ENCODE data around the gene LASP1.
"Not testable (repeated sequence)": the region's sequence is repeated elsewhere in the genome, so short reads cannot be mapped to it uniquely, and the experiment has no call there.

Gene LASP1

DNA sequence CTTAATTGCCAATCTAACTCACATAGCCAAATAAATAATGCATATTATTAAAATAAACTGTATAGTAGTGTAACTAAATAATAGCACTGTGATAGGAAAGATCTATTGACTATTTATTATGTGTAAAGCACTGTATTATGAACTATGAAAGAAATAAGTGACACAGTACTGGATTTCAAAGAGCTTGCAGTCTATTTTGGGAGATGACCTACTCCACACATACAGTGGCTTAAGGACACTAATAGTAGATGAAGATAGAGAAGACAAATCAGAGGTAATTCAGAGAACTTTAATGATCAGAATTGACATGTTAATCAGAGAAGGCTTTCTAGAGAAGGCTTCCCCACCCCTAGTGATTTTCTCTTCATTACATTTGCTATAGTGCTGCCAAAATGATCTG is 70.1 kb downstream of the LASP1 start:
- no peak for DNase-seq (ENCODE audit: low read depth)

DNA sequence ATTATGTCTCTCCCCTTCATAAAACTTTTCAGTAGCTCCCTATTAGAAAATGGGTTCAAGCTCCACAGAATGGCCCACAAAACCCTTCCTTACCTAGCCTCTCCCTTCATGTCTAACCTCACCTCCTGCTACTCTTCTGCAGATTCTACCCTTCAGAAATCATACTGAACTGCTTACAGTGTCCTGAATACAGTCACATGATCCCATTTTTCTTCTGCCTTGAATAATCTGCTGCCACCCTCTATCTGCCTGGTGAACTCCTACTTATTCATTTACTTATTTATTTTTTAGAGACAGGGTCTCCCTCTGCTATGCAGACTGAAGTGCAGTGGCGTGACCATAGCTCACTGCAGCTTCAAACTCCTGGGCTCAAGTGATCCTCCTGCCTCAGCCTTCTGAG is 70.5 kb downstream of the LASP1 start:
- DNase-seq (ENCODE audit: low read depth), result no peak

DNA sequence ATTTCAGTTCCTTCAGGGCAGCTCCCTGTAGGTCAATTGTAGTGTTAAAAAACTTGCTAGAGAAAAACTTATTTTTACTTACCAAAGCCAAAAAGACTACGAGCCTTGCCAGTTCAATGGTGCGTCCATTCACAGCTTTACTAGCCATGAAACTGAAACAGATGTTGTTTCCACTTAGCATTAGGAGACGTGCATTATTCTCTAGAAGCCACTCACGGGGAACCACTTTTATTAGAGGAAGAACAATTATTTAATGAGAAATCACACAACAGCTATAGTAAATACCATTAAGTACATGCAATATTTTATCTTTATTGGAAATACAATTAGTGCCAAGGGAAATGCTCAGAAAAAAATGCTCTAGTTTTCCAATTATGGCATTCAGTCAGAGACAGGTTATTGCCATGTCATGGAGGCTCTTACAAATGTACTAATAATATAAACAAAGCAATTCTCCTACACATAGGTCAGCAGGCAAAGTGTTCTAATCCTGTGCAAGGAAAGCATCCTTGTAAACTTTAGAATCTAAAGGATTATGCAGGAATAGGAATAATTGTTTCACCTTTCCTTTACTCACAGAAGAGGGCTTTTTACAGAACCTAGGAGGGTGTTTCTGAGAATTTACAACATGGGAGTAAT is 73.0 kb downstream of the LASP1 start:
- DNase-seq (ENCODE audit: low read depth), result no peak

DNA sequence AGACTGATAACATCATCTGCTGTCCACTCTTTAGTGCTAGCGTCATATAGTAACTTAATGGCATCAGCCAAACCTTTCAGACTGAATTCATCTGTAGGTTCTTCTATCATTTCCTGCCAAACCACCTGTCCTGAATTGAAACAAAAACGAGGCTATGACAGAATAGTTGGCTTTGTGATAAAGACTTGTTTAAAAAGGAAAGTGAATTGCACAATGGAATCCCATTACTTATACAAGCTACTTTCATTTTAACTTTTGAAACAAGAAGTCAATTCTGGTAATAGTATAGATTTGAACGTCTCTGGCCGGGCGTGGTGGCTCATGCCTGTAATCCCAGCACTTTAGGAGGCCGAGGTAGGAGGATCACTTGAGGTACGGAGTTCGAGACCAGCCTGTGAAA is 73.7 kb downstream of the LASP1 start:
- DNase-seq (ENCODE audit: low read depth), result no peak

DNA sequence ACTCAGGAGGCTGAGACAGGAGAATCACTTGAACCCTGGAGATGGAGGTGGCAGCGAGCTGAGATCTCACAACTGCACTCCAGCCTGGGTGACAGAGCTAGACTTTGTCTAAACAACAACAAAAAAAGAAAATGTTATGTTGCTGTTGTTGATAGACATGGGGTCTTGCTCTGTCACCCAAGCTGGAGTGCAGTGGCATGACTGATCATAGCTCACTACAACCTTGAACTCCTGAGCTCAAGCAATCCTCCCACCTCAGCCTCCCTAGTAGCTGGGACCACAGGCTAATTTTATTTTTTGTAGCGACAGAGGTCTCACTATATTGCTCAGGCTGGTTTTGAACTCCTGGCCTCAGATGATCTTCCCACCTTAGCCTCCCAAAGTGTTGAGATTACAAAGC is 77.3 kb downstream of the LASP1 start:
- DNase-seq (ENCODE audit: low read depth), result no peak

DNA sequence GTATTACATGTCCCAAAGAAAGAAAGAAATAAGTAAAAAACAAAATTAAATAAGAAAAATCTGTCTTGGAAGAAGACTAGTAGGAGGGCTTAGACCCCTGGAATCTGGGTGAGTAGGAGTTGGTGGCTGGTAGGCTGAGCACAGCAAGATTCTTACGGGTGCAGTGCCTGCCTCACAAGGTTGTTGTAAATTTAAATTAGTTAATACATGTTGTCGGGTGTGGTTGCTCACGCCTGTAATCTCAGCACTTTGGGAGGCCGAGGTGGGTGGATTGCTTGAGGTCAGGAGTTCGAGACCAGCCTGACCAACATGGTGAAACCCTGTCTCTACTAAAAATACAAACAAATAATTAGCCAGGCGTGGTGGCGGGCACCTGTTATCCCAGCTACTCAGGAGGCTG is 83.9 kb downstream of the LASP1 start:
- DNase-seq (ENCODE audit: low read depth), result not testable (repeated sequence)

DNA sequence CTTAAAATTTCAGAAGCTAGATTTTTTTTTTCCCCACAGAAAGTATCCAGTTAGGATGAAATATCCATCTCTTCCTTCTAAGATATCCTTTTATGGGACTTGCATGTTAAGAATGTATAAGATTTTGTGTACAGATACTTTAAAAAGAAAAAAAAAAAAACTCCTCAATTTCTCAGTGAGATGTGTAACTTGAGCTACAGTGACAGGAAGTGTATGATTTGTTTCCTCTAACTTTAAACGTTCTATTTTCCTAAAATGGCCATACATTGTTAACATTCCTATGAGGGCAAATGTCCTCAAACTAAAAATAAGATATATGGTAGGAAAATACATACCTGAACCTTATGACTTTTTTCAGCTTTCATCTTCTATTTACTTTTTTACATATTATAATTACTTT is 88.5 kb downstream of the LASP1 start:
- no peak for DNase-seq (ENCODE audit: low read depth)

DNA sequence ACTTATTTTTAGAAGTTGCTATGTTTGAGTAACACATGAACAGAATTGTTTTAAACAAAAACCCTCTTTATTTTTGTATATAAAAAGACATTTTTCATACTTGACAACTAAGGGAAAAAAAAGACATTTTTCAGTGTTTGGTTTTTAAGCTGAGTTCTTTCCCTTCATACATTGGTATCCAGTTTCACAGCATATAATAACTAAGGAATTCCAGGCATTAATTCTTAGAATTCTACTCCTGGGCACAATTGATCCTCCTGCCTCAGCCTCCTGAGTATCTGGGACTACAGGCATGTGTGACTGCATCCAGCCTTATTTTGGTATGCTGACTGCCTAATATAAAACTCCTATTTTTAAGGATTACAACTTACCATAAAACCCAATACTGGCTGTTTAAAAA is 88.9 kb downstream of the LASP1 start:
- DNase-seq (ENCODE audit: low read depth), result no peak

DNA sequence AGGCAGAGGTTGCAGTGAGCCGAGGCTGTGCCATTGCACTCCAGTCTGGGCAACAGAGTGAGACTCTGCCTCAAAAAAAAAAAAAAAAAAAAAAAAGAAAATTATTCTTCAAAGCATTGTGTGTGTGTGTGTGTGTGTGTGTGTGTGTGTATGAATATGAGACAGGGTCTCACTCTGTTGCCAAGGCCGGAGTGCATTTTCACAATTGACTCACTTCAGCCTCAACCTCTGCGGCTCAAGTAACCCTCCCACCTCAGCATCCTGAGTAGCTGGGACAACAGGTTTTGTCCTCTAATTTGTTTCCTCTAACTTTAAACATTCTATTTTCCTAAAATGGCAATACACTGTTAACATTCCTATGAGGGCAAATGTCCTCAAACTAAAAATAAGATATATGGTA is 89.7 kb downstream of the LASP1 start:
- no peak for DNase-seq (ENCODE audit: low read depth)

DNA sequence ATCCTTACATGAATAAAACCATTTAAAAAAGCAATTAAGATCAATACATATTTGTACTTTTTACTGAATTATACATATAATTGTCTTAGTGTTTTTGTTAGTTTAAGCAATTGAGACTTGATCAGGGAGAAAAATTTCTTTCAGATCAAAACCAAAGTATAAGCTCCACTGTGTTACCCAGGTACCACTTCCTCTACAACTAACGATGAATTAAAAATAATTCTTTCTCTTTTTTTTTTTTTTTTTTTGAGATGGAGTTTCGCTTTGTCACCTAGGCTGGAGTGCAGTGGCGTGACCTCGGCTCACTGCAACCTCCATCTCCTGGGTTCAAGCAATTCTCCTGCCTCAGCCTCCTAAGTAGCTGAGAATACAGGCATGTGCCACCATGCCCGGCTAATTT is 90.5 kb downstream of the LASP1 start:
- no peak for DNase-seq (ENCODE audit: low read depth)

DNA sequence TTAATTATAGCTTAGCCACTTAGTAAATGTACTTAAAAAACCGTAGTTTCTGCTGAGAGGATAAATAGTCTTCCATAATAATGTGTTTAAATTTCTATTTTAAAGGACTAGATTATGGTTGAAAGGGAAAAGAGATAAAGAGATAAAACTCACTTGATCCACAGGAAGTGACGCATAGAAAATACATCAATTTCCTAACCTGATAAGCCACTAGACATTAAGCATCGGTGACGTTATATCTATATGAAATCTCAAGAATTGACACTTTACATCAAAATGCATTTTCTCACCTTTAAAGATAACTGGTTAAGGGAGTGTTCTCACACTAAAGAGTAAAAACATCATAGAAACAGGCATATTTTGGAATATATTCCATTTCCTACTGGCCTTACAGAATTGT is 91.6 kb downstream of the LASP1 start:
- DNase-seq (ENCODE audit: low read depth), result no peak

DNA sequence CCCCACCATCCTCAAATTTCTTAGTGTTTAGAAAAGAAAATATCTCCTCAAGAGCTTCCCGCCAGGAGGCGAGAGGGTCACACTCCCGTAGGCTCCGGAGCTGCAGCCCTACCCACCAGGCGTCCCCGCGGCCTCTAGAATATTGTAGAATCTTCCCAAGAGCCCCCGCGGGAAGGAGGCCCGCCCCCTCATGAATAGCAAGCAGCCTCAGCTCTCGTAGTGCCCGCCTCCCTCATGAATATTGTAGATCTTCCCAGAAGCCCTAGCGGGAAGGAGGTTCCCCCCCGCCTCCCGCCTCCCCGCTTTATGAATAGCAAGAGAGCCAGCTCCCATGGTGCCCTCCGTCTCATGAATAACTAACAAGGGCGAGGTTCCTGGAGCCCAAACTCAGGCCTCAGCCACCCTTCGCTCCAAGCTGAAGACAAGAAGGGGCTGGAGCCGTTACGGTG is 97.5 kb downstream of the LASP1 start, which contains the start of gene FBXO47:
TSS of gene FBXO47 (minus strand) at position 114 of the 449 bp plus-strand sequence. CDS start 4,378 bp downstream, outside the sequence.
- DNase-seq (ENCODE audit: low read depth), result peak; percentile 72

DNA sequence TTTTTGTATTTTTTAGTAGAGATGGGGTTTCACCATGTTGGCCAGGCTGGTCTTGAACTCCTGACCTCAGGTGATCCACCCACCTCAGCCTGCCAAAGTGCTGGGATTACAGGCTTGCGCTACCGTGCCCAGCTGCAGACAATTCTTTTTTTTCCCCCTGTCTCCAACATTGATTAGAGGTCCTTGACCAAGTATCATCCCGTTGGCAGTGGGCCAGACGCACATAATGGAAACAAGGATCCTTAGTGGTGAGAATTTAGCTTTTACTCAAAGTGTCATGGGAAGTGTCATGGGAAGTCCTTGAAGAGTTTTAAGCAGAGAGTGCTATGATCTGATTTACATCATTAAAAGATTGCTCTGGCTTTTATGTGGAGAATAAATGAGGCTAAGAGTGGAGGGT is 99.4 kb downstream of the LASP1 start:
- no peak for DNase-seq (ENCODE audit: low read depth)

DNA sequence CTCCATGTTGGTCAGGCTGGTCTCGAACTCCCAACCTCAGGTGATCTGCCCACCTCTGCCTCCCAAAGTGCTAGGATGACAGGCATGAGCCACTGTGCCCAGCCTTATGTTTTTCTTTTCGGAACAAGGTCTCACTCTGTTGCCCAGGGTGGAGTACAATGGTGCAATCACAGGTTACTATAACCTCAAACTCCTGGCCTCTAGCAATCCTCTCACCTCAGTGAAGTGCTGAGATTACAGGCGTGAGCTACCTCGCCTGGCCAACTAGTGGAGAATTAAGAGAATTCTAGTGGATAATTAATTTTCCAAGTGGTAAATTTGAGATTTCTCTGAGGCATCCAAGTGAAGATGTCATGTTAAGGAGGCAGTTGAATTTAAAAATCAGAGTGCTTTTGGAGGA is 100.3 kb downstream of the LASP1 start:
- no peak for DNase-seq (ENCODE audit: low read depth)

DNA sequence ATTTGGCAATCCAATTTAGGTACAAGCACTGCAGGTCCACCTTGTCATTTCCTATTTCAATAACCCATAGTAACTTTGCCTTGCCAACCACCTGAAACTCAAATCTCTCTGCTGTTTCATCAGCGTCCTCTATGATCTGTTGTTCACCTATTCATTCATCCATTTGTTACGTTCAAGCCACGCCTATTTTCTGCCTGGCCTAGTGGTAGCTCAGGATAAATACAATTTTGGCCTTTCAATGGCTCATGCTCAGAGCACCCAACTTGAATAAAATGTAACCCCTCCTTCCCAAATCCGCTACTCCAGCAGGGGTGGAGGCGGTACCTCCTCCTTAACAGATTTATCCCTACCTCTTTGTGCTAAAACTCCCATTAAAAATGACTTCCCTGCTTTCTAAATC is 100.9 kb downstream of the LASP1 start:
- DNase-seq (ENCODE audit: low read depth), result no peak
